ENCODE data around the gene ACTBL2.

The ACTBL2 gene

DNA sequence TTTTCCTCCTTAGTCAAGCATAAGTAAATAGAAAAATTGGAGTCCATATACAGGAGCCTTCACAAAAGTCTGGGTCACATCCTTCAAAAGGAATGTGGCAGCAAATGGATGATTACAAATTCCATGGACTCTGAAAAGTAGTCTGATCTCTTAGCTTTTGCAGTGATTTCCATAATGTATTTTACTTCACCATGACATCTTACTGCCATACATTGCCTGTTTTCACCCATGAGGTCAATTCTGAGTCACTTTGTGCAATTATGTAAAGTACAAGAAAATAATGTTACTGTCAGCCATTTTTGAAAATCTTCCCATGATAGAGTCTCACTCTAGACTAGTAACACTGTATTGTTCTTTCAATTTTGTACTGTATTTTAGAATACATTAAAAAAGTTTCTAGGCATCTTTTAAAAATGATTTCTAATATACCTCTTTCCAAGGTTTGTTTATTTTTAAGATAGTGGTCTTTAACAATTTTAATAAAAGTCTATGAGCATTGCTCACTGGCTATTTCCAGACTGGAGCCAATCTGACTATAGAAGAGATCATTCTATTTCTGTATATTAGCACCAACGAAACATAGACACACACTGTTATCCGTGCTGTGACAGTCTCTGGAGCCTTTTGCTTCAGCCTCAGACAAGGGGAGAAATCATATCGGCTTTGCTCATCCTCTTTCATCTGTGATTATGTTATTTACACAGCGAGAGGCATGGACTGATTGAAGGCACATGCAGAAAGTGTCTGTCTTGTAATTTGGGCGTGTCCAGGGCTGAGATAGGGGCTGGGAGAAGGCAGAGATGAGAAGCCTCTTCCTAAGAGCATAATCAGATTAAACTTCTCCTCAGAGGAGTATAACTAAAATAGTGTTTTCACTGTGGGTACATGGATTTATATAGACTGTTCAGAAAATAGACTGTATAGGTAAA, 22.9 kb upstream of the ACTBL2 start:
- H3K4me3 ChIP-seq (ENCODE audit: low read length): no peak overlapping the region
- H3K27me3 ChIP-seq (ENCODE audit: control insufficient read depth, insufficient read depth, low read length): no peaks in the 10 kb centered on the region
- no peaks in the 10 kb centered on the region for H3K9me3 ChIP-seq (replicated peaks; ENCODE audit: low read length)
- H3K4me1 ChIP-seq (ENCODE audit: control insufficient read depth, insufficient read depth, low read length): no peaks in the 10 kb centered on the region
- no peaks in the 10 kb centered on the region for H3K36me3 ChIP-seq (ENCODE audit: insufficient read depth, low read length)
- no peak overlapping the region for H3K4me2 ChIP-seq (ENCODE audit: low read length)
- H3K9ac ChIP-seq (ENCODE audit: low read depth, low read length): no peak overlapping the region

DNA sequence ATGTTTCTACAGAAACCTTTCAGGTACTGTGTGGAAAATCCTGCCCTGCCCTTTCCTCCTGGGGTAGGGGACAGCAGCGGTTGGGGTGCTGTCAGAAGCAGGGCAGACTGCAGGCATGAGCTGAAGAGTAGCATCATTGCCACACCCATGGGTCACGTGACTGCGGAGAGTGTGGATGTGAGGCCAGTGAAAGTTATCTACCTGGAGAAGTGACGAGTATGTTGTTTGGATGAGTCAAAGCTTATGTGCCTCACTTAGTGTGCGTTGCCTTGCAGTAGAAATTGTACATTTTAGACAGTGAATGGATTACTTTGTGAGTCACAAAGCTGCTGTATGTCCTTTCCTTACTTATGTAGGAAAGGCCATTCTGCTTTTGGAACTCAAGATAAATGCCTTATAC, 21.7 kb upstream of the ACTBL2 start:
- H3K9ac ChIP-seq (ENCODE audit: low read depth, low read length): no peak overlapping the region
- no peak overlapping the region for H3K4me2 ChIP-seq (ENCODE audit: low read length)
- no peaks in the 10 kb centered on the region for H3K4me1 ChIP-seq (ENCODE audit: control insufficient read depth, insufficient read depth, low read length)
- no peak overlapping the region for H3K4me3 ChIP-seq (ENCODE audit: low read length)
- no peaks in the 10 kb centered on the region for H3K9me3 ChIP-seq (replicated peaks; ENCODE audit: low read length)
- H3K36me3 ChIP-seq (ENCODE audit: insufficient read depth, low read length): no peaks in the 10 kb centered on the region
- H3K27me3 ChIP-seq (ENCODE audit: control insufficient read depth, insufficient read depth, low read length): no peaks in the 10 kb centered on the region

DNA sequence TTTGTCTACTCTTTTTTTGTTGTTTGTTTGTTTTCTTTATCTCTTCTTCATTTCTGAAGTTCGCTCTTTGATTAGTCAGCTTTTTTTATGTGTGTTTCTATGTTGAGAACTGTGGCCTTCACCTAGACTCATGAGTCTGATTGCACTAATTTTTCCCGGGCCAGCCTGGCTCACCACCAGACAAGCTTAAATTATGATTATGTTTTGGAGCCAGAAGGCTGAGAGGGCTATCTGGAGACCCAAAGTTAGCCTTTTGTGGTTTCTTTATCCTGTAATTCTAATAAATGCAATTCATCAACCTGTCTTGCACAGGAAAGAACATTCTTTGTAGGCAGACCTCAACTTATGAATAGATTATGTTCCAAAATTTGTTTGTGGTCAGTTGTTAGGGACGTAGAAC, 20.8 kb upstream of the ACTBL2 start:
- Histone ChIP-seq H3K36me3 (ENCODE audit: insufficient read depth, low read length) (no peaks in the 10 kb centered on the region), H3K9ac (ENCODE audit: low read depth, low read length) (no peak overlapping the region), H3K4me1 (ENCODE audit: control insufficient read depth, insufficient read depth, low read length) (no peaks in the 10 kb centered on the region), H3K4me3 (ENCODE audit: low read length) (no peak overlapping the region), H3K9me3 (replicated peaks; ENCODE audit: low read length) (no peaks in the 10 kb centered on the region), H3K27me3 (ENCODE audit: control insufficient read depth, insufficient read depth, low read length) (no peaks in the 10 kb centered on the region), H3K4me2 (ENCODE audit: low read length) (no peak overlapping the region)

DNA sequence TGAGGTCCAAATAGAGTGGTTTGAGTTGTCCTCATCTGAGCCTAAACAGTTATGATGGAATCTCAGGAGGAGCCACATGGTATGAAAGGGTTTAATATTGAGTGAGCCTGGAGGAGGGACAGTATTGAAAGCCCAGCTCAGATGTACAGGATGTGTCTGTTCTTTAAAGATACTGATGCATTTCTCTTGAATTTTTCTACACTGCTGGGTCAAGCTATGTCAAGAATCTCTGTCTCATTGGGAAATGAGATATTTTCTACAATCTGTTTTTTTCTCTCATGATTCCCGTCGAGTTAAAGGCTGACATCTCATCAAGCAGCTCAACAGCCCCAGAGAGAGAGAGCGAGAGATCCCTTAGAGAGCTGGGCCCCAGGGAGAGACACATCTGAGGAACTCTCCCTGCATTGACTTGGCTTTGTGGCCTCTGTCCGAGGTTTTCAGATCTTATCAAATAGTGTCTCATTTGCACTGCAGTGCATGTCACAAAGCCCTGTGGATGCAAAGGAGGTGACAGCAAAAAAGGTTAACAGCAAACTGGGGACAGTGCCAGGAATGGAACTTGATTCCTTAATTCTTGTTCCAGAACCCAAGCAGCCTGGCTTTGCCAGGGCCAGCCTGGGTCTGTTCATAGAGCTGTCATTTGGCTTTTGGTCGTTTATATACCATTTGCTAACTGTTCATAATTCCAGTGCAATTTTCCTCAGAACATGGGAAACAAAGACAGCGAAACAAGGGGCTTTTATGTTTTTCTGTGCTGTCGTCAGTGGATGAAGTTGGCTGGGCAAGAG, 19.0 kb upstream of the ACTBL2 start:
- Histone ChIP-seq H3K4me1 (ENCODE audit: control insufficient read depth, insufficient read depth, low read length) (no peaks in the 10 kb centered on the region), H3K36me3 (ENCODE audit: insufficient read depth, low read length) (no peaks in the 10 kb centered on the region), H3K9me3 (replicated peaks; ENCODE audit: low read length) (no peaks in the 10 kb centered on the region), H3K27me3 (ENCODE audit: control insufficient read depth, insufficient read depth, low read length) (no peaks in the 10 kb centered on the region), H3K4me3 (ENCODE audit: low read length) (no peak overlapping the region), H3K9ac (ENCODE audit: low read depth, low read length) (no peak overlapping the region), H3K4me2 (ENCODE audit: low read length) (no peak overlapping the region)

DNA sequence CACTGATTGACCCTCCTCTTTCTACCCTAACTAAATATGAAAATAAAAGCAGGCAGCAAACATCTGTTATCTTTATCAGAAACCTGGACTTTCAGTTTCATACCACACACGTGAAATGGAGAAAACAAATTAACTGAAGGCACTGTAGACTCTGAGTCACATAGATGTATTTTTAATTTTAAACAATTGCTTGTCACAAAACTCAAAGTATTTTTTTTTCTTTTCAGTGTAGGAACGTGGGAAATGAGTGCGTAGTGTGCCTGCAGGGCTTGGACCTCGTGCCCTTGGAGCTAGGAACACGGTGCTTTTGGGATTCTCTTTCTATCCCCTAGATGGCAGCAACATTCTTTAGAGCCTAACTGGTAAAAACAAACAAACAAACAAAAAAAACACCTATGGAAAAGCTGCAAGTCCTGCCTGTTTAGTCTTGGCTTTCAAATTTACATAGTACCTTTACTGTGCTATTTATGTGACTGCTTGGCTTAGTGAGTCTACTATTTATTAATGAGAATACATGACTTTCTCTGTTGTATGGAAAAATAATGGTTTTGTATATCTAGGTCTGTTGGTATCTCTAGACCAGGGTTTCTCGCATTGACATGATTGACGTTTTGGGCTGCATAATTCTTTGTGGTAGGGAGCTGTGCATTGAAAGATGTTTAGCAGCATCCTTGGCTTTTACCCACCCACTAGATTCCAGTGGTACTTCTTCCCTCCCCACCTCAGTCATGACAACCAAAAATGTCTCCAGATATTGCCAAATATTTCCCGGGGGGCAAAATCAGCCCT, 16.8 kb upstream of the ACTBL2 start:
- Histone ChIP-seq H3K9me3 (replicated peaks; ENCODE audit: low read length) (no peaks in the 10 kb centered on the region), H3K4me2 (ENCODE audit: low read length) (peak overlapping the region; percentile 70), H3K27me3 (ENCODE audit: control insufficient read depth, insufficient read depth, low read length) (no peaks in the 10 kb centered on the region), H3K36me3 (ENCODE audit: insufficient read depth, low read length) (no peaks in the 10 kb centered on the region), H3K4me3 (ENCODE audit: low read length) (peak overlapping the region; percentile 47), H3K4me1 (ENCODE audit: control insufficient read depth, insufficient read depth, low read length) (peaks cover 10% of the 10 kb centered on the region), H3K9ac (ENCODE audit: low read depth, low read length) (peak overlapping the region; percentile 40)

DNA sequence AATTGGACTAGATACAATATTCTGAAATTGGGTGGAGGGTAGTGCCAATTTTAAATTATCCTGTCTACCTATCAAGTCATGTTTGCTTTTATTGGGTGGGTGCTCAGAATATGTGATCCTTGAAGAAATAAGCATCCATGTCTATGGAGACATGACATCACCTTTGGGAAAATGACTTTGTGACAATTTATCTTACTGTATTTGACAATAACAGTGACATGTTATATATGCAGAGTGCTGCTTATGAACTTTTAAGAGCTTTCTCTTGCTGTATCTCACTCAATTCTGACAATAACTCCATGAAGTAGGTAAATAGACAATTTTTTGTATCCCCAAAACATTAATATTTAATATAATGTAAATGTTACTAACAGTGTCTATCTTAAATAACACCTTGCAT, 15.1 kb upstream of the ACTBL2 start:
- Histone ChIP-seq H3K4me1 (ENCODE audit: control insufficient read depth, insufficient read depth, low read length) (peaks cover 16% of the 10 kb centered on the region), H3K27me3 (ENCODE audit: control insufficient read depth, insufficient read depth, low read length) (no peaks in the 10 kb centered on the region), H3K4me3 (ENCODE audit: low read length) (no peak overlapping the region), H3K9ac (ENCODE audit: low read depth, low read length) (no peak overlapping the region), H3K36me3 (ENCODE audit: insufficient read depth, low read length) (no peaks in the 10 kb centered on the region), H3K4me2 (ENCODE audit: low read length) (no peak overlapping the region), H3K9me3 (replicated peaks; ENCODE audit: low read length) (no peaks in the 10 kb centered on the region)

DNA sequence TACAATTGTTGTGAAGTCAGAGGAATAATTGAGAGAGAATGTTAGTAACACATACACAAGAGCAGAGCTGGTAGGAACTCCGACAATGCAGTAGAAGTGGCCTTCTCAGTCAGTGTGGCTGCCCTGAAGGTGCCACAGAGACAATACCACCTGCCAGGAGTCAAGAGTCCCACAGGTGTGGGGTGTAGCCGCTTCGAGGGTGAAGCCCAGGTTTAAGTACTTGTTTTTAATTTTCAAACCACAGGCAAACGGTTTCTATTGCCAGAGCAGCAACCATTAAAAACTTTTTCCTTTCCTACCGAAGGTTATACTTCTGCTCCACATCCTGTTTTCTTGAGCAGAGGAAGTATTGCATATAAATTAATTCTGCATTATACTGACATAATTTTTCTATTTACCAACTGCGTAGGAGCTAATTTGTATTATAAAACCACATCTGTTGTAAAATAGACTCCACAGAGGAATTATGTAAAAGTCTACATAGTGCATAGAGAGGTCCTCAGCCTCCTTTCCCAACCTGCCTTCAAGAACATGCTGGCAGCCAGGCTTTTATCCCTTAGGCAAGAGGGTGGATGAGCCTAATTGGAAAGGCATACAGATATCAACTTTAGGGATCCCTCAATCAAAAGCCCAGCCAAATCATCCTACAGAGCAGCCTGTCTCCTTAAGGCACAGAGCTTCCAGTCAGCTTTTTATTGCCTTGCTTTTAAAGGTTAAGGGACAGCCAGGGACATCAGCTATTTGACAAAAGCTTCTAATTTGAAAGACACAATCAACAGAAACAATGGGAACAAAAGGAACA, 12.9 kb upstream of the ACTBL2 start:
- Histone ChIP-seq H3K36me3 (ENCODE audit: insufficient read depth, low read length) (no peaks in the 10 kb centered on the region), H3K9ac (ENCODE audit: low read depth, low read length) (no peak overlapping the region), H3K4me1 (ENCODE audit: control insufficient read depth, insufficient read depth, low read length) (peaks cover 16% of the 10 kb centered on the region), H3K9me3 (replicated peaks; ENCODE audit: low read length) (no peaks in the 10 kb centered on the region), H3K27me3 (ENCODE audit: control insufficient read depth, insufficient read depth, low read length) (no peaks in the 10 kb centered on the region), H3K4me3 (ENCODE audit: low read length) (no peak overlapping the region), H3K4me2 (ENCODE audit: low read length) (no peak overlapping the region)

DNA sequence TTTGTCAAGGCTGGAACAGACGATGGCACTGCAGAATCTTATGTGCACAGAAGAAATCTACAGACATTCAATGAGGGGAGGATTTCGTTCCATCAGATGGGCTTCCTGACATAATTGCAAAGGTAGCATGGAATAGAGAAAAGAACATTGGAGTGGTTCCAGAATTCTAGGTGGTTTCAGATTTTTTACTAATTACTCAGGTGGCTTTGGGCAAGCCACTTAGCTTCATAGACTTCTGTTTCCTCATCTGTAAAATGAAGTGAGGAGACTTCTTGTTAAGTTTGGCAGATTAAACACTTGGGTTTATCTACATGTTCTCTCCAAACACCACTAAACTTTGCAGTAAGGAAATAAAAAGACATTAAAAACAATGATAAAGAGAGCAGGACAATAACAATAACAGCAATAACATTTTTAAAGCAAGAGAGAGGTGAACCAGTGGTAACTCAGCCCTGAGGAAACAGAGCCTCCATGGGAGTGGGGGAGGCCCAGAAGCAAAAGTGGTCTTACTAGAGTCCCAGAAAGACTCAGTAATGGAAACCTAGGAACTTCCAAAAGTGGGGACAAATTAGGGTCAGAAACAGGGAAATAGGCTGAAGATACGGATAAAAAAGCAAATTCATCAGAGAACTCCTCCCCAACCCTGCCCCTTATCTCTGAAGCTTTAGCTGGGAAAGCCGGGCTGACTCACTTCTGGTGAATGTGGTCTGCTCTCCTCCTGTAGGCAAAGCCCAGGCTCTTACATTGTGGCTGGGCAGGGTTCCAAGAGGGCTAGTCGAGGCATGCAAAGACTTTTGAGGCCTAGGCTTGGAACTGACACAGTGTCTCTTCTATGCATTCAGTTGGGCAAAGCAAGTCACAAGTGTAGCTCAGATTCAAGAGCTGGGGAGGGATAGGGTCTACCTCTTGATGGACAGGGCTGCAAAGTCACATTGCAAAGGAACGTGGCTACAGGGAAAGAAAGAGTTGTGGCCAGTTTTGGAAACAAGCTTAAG, 11.8 kb upstream of the ACTBL2 start:
- H3K4me1 ChIP-seq (ENCODE audit: control insufficient read depth, insufficient read depth, low read length): peaks cover 16% of the 10 kb centered on the region
- H3K4me2 ChIP-seq (ENCODE audit: low read length): peak overlapping the region; percentile 66
- no peaks in the 10 kb centered on the region for H3K36me3 ChIP-seq (ENCODE audit: insufficient read depth, low read length)
- peak overlapping the region; percentile 41 for H3K4me3 ChIP-seq (ENCODE audit: low read length)
- H3K9me3 ChIP-seq (replicated peaks; ENCODE audit: low read length): no peaks in the 10 kb centered on the region
- no peaks in the 10 kb centered on the region for H3K27me3 ChIP-seq (ENCODE audit: control insufficient read depth, insufficient read depth, low read length)
- peak overlapping the region; percentile 55 for H3K9ac ChIP-seq (ENCODE audit: low read depth, low read length)

DNA sequence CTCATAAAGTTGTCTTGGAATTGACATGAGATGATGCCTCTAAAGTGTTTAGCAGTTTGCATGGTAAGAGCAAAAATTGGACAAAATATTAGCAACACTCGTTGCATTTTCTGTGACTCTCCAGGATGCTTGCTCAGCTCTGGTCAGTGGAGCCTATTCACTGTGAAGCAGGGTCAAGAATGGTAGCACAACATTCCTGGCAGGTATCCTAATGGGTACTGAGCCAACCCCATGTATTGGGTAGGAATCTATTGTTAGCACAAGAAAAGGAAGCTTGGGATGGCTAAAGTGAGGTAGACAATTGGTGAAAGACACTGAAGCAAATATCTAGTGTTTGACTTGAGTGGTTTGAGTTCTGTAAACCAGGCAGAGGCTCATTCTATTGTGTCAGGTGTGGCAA, 10.4 kb upstream of the ACTBL2 start:
- Histone ChIP-seq H3K4me3 (ENCODE audit: low read length) (no peak overlapping the region), H3K36me3 (ENCODE audit: insufficient read depth, low read length) (no peaks in the 10 kb centered on the region), H3K9ac (ENCODE audit: low read depth, low read length) (no peak overlapping the region), H3K4me1 (ENCODE audit: control insufficient read depth, insufficient read depth, low read length) (peaks cover 28% of the 10 kb centered on the region), H3K4me2 (ENCODE audit: low read length) (no peak overlapping the region), H3K9me3 (replicated peaks; ENCODE audit: low read length) (no peaks in the 10 kb centered on the region), H3K27me3 (ENCODE audit: control insufficient read depth, insufficient read depth, low read length) (no peaks in the 10 kb centered on the region)

DNA sequence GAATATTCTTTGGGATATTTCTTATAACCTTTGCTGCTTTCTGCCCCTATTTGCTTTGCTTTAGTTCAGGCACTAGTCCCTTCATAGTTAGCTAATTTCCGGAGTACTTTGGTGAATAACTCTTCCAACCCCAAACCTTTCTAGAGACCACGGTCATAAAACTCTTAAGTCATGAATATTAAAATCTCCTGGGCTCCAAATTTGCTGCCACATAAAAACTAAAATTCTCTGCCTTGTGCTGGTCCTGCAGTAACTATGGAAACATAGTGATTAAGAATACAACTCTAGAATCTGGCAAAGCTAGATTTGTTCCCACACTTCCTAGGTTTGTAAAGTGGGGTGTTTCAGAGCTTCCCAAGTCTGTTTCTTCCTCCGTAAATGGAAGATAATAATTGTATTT, 10.0 kb upstream of the ACTBL2 start:
- no peak overlapping the region for H3K4me3 ChIP-seq (ENCODE audit: low read length)
- no peaks in the 10 kb centered on the region for H3K27me3 ChIP-seq (ENCODE audit: control insufficient read depth, insufficient read depth, low read length)

More for the DNA sequence above, 10.0 kb upstream of the ACTBL2 start:
- Histone ChIP-seq H3K9me3 (replicated peaks; ENCODE audit: low read length) (no peaks in the 10 kb centered on the region), H3K4me1 (ENCODE audit: control insufficient read depth, insufficient read depth, low read length) (peaks cover 31% of the 10 kb centered on the region), H3K36me3 (ENCODE audit: insufficient read depth, low read length) (no peaks in the 10 kb centered on the region), H3K9ac (ENCODE audit: low read depth, low read length) (no peak overlapping the region), H3K4me2 (ENCODE audit: low read length) (no peak overlapping the region)

Data from skeletal muscle satellite cell (primary cell).